Dendritic cell treated with granulocyte-macrophage colony-stimulating factor and Interleukin-4, amounts not matched to agents 40 ng/mL and 50 ng/mL, for 4 days (primary cell): ENCODE measurements around the gene HNRNPL.
"Not testable (repeated sequence)": the region's sequence is repeated elsewhere in the genome, so short reads cannot be mapped to it uniquely, and the experiment has no call there.

ENCODE experiments used
- H3K27ac Mint-ChIP-seq: one replicate; pipeline ENCODE4 v1.8.0; 2022; ENCODE audit warnings: mild to moderate bottlenecking, mixed read lengths
- H3K27me3 Mint-ChIP-seq: one replicate; pipeline ENCODE4 v1.8.0; 2022; ENCODE audit warnings: mild to moderate bottlenecking, mixed read lengths
- H3K36me3 Mint-ChIP-seq: one replicate; pipeline ENCODE4 v1.8.0; 2022; ENCODE audit warnings: low read depth, mixed read lengths
- H3K4me1 Mint-ChIP-seq: one replicate; pipeline ENCODE4 v1.8.0; 2022; ENCODE audit warnings: low read depth, mixed read lengths
- H3K4me3 Mint-ChIP-seq: one replicate; pipeline ENCODE4 v1.8.0; 2022; ENCODE audit warnings: mild to moderate bottlenecking, moderate library complexity, mixed read lengths
- H3K9me3 Mint-ChIP-seq: one replicate; pipeline ENCODE4 v1.8.0; 2022; ENCODE audit warnings: mixed read lengths
- intact Hi-C: fragments of 100-400 bp; cut with micrococcal nuclease; formaldehyde crosslinking; loops from one replicate; pipeline ENCODE4 v1.15.0; 2022

Gene HNRNPL

DNA sequence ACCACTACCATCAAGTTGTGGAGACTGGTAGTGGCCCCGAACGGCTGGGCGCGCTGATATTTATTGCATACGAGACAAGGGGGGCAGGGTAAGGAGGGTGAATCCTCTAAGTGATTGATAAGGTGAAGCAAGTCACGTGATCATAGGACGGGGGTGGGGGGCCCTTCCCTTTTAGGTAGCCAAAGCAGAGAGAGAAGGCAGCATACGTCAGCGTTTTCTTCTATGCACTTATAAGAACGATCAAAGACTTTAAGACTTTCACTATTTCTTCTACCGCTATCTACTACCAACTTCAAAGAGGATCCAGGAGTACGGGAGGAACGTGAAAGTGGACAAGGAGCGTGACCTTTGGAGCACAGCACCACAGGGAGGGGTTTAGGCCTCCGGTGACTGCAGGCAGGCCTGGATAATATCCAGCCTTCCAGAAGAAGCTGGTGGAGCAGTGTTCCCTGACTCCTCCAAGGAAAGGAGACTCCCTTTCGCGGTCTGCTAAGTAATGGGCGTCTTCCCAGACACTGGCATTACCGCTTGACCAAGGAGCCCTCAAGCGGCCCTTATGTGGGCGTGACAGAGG, 9.9 kb upstream of the HNRNPL start:
- H3K9me3 Mint-ChIP-seq, H3K4me3 Mint-ChIP-seq, H3K36me3 Mint-ChIP-seq, H3K27ac Mint-ChIP-seq, H3K27me3 Mint-ChIP-seq, intact Hi-C loops: not testable (repeated sequence)
- peaks cover 40% of the 10 kb centered on the region for H3K4me1 Mint-ChIP-seq

DNA sequence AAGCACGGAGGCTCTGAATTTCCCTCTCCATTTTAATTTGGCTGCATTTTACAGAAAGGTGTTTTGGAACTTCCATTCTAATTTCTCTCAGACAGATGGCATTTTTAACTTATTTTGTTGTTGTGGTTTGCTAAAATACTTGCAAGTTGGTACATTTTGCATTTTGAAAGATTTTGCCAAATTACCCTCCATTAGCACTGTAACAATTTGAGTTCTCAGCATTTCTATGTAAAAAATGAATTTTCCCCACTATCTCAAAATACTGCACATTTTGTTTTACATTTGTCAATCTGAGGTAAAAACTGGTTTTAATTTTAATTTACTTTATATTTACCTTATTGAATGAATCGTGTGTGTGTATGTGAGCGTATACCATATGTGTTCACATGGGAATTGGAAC, 7.0 kb upstream of the HNRNPL start:
- Mint-ChIP-seq H3K4me3 (no peak overlapping the region), H3K27me3 (peaks cover 6% of the 10 kb centered on the region), H3K9me3 (no peaks in the 10 kb centered on the region)

DNA sequence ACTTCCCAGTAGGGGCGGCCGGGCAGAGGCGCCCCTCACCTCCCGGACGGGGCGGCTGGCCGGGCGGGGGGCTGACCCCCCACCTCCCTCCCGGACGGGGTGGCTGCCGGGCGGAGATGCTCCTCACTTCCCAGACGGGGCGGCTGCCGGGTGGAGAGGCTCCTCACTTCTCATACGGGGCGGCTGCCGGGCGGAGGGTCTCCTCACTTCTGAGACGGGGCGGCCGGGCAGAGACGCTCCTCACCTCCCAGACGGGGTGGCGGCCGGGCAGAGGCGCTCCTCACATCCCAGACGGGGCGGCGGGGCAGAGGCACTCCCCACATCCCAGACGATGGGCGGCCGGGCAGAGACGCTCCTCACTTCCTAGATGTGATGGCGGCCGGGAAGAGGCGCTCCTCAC, 6.0 kb upstream of the HNRNPL start:
- intact Hi-C loops, H3K27ac Mint-ChIP-seq, H3K4me3 Mint-ChIP-seq, H3K27me3 Mint-ChIP-seq, H3K9me3 Mint-ChIP-seq: not testable (repeated sequence)
- Mint-ChIP-seq H3K4me1 (peaks cover 31% of the 10 kb centered on the region), H3K36me3 (peaks cover 20% of the 10 kb centered on the region)

More for the DNA sequence above, 7.0 kb upstream of the HNRNPL start:
- Mint-ChIP-seq H3K4me1 (peaks cover 31% of the 10 kb centered on the region), H3K36me3 (peaks cover 10% of the 10 kb centered on the region), H3K27ac (peak overlapping the region; percentile 87)
- intact Hi-C loops: no loop called here

DNA sequence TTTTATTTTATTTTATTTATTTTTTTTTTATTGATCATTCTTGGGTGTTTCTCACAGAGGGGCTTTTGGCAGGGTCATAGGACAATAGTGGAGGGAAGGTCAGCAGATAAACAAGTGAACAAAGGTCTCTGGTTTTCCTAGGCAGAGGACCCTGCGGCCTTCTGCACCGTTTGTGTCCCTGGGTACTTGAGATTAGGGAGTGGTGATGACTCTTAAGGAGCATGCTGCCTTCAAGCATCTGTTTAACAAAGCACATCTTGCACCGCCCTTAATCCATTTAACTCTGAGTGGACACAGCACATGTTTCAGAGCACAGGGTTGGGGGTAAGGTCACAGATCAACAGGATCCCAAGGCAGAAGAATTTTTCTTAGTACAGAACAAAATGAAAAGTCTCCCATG, 5.2 kb upstream of the HNRNPL start:
- peaks cover 31% of the 10 kb centered on the region for H3K4me1 Mint-ChIP-seq
- intact Hi-C loops, H3K9me3 Mint-ChIP-seq, H3K4me3 Mint-ChIP-seq, H3K27ac Mint-ChIP-seq, H3K27me3 Mint-ChIP-seq: not testable (repeated sequence)
- peaks cover 25% of the 10 kb centered on the region for H3K36me3 Mint-ChIP-seq

DNA sequence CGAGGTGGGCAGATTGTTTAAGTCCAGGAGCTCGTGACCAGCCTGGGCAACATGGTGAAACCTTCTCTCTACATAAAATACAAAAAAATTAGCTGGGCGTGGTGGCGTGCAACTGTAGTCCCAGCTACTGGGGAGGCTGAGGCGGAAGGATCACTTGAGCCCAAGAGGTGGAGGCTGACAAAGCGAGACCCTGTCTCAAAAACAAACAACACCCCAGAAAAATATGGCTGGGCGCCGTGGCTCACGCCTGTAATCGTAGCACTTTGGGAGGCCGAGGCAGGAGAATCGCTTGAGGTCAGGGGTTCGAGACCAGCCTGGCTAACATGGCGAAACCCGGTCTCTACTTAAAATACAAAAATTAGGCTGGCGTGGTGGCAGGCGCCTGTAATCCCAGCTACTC, 3.4 kb upstream of the HNRNPL start:
- intact Hi-C loops: no loop called here
- peaks cover 40% of the 10 kb centered on the region for H3K4me1 Mint-ChIP-seq
- peaks cover 40% of the 10 kb centered on the region for H3K36me3 Mint-ChIP-seq

DNA sequence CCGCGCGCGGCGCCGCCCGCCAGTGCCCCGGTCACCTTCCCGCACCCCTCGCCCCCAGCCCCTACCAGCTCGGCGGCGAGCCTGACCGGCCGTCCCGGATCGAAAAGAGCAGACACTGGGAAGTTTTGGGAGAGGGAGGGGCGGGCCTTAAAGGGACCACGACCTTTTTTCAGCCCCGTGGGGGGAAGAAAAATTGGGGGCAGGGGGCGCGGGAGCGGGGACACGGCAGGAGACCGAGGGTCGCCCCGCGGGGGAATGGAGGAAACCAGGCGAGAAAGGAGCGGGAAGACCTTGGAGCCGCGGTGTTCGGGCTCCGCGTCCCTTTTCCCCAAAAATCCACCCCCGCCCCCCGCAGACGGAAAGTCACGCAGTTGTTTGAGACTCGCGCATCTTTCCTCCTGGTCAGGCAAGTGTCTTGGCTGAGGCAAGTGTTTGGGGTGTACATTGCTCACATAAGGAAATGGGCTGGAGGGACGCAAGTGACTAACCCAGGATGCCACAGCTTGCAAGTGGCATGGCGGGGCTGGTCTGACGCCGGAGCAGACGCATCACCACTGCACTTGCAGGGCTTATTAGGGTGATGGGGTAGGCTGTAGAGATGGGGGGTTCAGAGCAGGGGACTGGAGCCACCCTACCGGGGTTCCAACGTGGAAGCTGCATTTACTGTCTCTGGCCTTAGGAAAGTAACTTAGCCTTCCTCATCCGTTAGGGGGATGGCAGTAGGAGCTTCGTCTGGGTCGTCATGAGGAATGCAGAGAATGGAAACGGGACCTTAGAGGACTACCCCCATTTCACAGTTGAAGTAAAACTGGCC, 2.7 kb upstream of the HNRNPL start:
- peaks cover 6% of the 10 kb centered on the region for H3K27me3 Mint-ChIP-seq

More for the DNA sequence above, 3.4 kb upstream of the HNRNPL start:
- Mint-ChIP-seq H3K4me3 (peak overlapping the region; percentile 85), H3K27ac (peak overlapping the region; percentile 99), H3K27me3 (peaks cover 6% of the 10 kb centered on the region), H3K9me3 (no peaks in the 10 kb centered on the region)

DNA sequence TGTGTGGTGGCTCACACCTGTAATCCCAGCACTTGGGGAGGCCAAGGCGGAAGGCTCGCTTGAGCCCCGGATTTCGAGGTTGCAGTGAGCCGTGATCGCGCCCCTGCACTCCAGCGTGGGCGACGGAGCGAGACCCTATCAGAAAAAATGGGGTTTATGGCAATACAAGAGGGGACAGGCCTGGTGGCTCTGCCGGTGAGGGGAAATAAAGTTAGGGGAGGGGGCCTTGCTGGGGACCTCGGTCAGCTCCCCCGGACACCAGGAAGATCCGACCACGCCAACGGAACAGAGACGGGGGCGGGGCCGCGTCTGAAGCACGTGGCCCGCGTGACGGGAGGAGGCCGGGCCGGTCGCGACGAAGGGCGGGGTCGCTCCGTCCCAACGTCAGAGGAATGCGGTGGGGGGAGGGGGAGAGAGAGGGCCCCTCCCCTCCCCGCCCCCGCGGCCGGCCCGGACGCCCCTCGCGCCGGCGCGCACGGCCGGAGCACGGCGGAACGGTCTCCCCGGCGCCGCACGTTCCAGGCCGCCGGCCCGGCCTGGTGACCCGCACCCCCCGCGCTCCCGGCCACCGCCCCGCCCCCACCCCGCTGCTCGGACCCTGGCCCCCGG, 1.9 kb upstream of the HNRNPL start:
- Mint-ChIP-seq H3K9me3 (no peaks in the 10 kb centered on the region), H3K36me3 (peaks cover 55% of the 10 kb centered on the region), H3K27me3 (peaks cover 6% of the 10 kb centered on the region), H3K27ac (peak overlapping the region; percentile 99), H3K4me1 (peaks cover 37% of the 10 kb centered on the region), H3K4me3 (peak overlapping the region; percentile 88)
- intact Hi-C loops: loop anchor here (1.0 kb wide), 1 partner anchor 18 kb away; no protein-coding TSS in a partner anchor

More for the DNA sequence above, 2.7 kb upstream of the HNRNPL start:
- peak overlapping the region; percentile 85 for H3K4me3 Mint-ChIP-seq
- no peaks in the 10 kb centered on the region for H3K9me3 Mint-ChIP-seq
- H3K27ac Mint-ChIP-seq: peak overlapping the region; percentile 99
- H3K4me1 Mint-ChIP-seq: peaks cover 40% of the 10 kb centered on the region
- intact Hi-C loops: loop anchor here (1.0 kb wide), 1 partner anchor 17 kb away; no protein-coding TSS in a partner anchor
- H3K36me3 Mint-ChIP-seq: peaks cover 48% of the 10 kb centered on the region

DNA sequence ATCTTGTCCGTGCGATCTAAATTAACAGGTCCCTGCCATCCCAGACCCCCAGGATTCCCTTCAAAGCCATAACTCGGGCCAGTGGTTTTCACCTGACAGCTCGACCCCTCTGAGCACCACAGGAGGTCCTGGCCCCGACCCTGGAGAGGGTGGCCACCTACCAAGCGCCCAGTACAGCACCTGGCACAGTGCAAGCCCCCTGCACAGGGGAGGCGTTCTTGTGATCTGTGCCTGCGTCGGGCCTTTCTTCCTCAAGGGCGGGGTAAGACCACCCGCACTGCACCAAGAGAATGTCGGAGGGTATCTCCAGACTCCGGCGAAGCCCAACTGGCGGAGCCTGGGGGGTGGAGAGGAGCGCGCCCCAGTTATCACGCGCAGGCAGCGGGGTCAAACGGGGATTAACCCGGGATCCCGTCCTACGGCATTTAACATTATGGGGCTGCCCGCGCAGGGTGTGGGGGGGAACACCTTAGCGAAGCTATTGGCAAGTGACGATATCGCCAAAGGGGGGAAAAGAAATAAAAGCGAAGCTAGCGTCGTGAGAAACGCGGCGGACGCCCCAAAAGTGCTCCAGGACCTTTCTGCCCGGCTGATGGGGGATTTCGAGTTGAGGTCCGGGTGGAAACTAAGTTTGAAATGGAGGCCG, 1.3 kb upstream of the HNRNPL start:
- H3K4me3 Mint-ChIP-seq: peak overlapping the region; percentile 88
- intact Hi-C loops: loop anchor here (1.0 kb wide), 1 partner anchor 48 kb away; the partner anchor contains the start of genes NFKBIB and SIRT2
- peaks cover 2% of the 10 kb centered on the region for H3K27me3 Mint-ChIP-seq
- peaks cover 31% of the 10 kb centered on the region for H3K4me1 Mint-ChIP-seq
- peak overlapping the region; percentile 99 for H3K27ac Mint-ChIP-seq
- peaks cover 61% of the 10 kb centered on the region for H3K36me3 Mint-ChIP-seq
- H3K9me3 Mint-ChIP-seq: no peaks in the 10 kb centered on the region

DNA sequence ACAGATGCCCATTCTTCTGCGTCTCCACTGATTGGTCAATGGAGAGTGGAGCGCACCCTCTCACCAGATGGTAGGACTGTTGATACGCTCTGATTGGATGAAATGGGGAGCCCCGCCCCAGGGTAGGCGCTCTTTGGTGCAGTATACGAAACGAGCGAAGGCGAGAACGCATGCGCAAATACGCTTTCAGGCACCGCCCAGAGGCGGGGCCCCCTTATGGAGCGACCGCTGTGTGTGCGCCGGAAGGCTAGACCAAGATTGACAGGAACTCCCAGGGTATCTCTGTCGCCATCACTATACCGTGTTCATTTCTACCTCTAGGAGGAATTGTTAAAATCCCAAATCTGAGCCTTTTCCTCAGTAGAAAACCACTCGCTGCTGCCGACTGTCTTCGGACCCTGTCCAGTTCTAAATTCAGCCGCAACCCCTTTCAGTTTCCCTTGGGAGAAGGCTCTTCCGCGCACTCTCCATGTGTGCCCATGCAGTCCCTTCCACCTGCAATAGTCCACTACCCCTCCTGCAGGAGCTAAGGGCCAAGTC, 720 bp upstream of the HNRNPL start:
- H3K9me3 Mint-ChIP-seq: no peaks in the 10 kb centered on the region
- peaks cover 35% of the 10 kb centered on the region for H3K4me1 Mint-ChIP-seq
- no peaks in the 10 kb centered on the region for H3K27me3 Mint-ChIP-seq
- peaks cover 67% of the 10 kb centered on the region for H3K36me3 Mint-ChIP-seq
- intact Hi-C loops: loop anchor here (1.0 kb wide), 1 partner anchor 49 kb away; the partner anchor contains the start of genes NFKBIB and SIRT2
- H3K4me3 Mint-ChIP-seq: peak overlapping the region; percentile 88
- H3K27ac Mint-ChIP-seq: peak overlapping the region; percentile 99

DNA sequence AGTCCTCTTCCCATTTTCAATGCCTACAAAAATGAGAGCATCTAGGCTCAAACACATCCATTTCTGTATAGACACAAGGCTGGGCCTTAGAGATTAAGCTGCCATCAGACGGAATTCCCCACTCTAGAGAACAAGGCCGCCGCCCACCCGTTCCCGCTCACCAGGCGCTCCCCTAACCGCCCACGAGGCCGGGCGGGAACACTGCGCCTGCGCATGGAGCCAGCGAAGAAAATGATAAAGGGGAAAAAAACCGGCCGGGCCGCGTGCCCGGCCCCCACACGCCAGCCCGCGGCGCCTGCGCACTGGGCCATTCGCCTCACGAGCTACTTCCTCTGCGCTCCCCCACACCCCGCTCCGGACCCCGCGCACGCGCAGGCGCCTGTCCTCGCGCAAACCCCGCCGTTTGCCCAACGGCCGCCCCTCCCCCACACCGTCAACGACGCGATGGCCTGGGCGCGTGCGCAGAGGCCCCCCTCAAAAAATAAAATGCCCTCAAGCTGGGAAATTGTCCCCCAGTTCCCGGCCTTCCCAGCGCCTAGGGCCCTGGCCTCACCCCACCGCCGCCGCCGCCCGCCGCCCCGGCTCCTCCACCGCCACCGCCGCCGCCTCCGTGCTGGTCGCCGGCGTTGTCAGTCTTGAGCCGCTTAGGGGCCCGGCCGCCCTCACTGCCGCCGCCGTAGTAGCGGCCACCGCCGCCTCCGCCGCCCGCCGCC, 483 bp downstream of the HNRNPL start:
- intact Hi-C loops: loop anchor here (1.0 to 10.0 kb wide), 2 partner anchors 16 to 115 kb away; no protein-coding TSS in a partner anchor
- Mint-ChIP-seq H3K4me3 (peak overlapping the region; percentile 88), H3K4me1 (peaks cover 43% of the 10 kb centered on the region), H3K27me3 (no peaks in the 10 kb centered on the region), H3K27ac (peak overlapping the region; percentile 99), H3K9me3 (no peaks in the 10 kb centered on the region), H3K36me3 (peaks cover 79% of the 10 kb centered on the region)

DNA sequence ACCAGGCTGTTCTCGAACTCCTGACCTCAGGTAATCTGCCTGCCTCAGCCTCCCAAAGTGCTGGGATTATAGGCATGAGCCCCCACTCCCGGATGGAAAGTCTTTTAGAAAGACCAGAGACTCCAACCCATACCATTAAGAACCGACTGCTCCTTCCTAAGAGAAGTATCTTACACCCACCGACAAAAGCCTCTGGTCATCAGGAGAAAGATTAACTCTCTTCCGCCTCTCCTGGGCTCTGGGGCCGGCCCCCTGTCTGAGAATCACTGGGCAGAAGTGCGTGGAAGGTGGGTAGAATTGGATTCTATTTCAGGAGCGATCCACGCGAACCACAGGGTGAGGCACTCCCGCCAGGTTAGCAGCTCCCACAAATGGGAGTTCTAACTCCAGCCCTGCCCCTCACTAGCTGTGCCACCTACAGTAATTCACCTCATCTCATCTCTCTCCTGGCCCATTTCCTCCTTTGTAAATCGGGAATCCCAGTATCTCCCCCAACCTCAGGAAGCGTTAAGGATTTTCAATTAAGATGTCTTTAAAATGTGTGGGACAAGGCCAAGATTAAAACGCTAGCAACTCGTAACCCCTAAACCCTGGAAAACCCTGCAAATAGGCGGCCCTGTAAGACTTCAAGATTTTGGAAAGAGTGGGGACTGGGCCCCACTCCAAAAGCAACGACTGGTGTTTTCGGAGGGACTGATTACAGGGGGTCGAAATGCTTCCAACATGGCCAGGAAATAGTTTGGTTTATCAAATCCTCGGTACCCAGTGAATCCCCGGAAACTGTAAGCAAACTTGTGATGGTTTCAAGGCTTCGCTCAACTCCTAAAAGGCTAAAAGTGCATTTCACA, 1.3 kb downstream of the HNRNPL start:
- Mint-ChIP-seq H3K27me3 (no peaks in the 10 kb centered on the region), H3K4me3 (peak overlapping the region; percentile 88), H3K36me3 (peaks cover 87% of the 10 kb centered on the region), H3K9me3 (no peaks in the 10 kb centered on the region), H3K27ac (peak overlapping the region; percentile 99), H3K4me1 (peaks cover 51% of the 10 kb centered on the region)
- intact Hi-C loops: loop anchor here (1.0 to 10.0 kb wide), 2 partner anchors 15 to 114 kb away; no protein-coding TSS in a partner anchor

DNA sequence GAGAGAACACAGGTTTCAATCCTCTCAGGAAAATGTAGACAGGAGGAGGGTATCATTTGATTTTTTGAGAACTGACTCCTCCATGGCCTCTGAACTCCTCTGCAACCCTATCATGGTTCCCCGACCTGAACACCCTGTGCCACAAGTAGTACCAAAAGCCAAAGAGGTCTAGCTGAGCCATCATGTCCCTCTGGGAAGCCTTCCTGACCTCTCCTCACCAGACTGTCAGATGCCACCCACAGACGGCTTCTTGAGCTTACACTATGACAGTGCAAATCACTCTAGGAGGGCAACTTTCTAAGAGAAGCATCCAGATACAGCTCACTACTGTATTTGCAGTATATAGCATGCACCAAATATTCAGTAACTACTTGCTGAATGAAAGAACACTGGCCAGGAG, 3.7 kb downstream of the HNRNPL start:
- intact Hi-C loops: loop anchor here (10.0 kb wide), 1 partner anchor 111 kb away; no protein-coding TSS in a partner anchor
- H3K4me1 Mint-ChIP-seq: peaks cover 48% of the 10 kb centered on the region
- H3K4me3 Mint-ChIP-seq: no peak overlapping the region
- no peaks in the 10 kb centered on the region for H3K9me3 Mint-ChIP-seq
- no peaks in the 10 kb centered on the region for H3K27me3 Mint-ChIP-seq
- H3K27ac Mint-ChIP-seq: no peak overlapping the region
- peaks cover 95% of the 10 kb centered on the region for H3K36me3 Mint-ChIP-seq
